Right renal cortex interstitium (tissue), 3 donors: ENCODE measurements around the gene PRDM11. TPM values are rescaled to one million over a fixed set of nuclear protein-coding genes. Genes with fewer than 3 reads are reported as not detected.
"Not testable (repeated sequence)": the region's sequence is repeated elsewhere in the genome, so short reads cannot be mapped to it uniquely, and the experiment has no call there.

Source experiments
- DNase-seq, 3 donors: peaks; one replicate each; pipeline ENCODE4 v3.0.0-alpha.2; 2013; ENCODE audit warnings: low read depth in 3 of 3, low spot score in 2 of 3
- polyA plus RNA-seq, 3 donors: library from polyadenylated mRNA; unstranded; fragments of 120-200 nt; gene quantifications; one replicate each; pipeline ENCODE4 v1.2.1, GENCODE V29; 2013; ENCODE audit not compliant: insufficient read length in 3 of 3

The PRDM11 gene
- polyA plus RNA-seq, 3 donors, result 18.2 to 19.8 (median 18.5) TPM

DNA sequence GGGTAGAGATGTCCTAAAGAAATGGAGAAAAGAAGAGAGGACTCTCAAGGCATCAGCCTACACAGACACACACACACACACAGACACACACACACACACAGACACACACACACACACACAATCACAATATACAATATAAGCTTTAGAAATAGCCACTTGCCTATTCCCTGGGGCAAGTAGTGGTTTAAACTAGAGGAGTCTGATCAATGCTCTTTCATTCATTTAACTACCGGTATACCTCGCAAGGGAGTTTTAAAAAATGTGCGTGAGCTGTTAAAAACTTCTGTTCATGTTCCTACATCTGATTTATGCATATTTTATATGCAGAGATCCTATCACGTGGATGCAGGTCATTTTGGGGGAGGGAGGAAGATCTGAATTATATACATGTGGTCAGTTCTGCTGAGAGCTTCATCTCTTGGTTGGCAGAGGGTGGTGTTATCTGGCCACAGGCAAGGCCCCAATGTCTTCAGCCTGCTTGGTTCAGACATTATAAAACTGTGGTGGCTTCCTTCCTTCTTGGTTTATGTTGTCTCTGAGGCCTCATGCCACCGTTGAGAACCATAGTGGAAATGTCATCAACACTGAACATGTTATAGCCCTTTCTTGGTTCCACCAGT is 83.1 kb downstream of the PRDM11 start:
- DNase-seq, result no peak

DNA sequence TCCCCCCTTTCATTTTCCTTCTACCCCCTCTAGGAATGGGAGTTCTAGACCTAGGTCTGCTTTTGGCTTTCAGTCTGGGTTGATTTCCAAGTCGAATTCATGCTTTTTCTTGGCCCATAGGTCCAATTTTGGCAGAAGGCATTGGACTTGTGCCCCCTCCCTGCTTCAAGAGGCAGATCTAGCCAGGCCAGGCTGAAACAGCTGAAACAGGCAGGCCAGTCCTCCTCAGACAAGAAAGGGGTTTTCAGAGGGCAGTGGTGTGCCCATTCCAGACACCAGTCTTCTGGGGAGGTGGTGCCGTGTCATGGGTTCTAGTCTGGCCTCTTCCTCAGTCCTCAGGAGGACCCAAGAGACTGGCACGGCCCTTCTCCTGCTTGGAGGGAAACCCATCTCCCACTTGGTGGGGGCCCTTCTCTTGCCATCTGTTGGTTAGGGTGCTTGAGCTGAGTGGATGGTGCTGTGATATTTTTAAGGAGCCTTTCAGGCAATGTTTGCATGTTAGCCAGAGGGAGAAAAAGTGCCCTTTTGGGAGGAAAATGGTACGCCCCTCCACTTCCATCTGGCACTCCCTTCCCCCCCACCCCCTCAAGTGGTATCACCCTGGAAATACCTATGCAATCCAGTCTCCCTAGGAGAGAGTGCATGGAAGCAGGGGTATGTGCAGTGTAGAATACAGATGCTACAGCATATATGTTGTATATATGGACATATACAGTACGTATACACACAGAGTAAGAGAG is 86.1 kb downstream of the PRDM11 start:
- no peak for DNase-seq

DNA sequence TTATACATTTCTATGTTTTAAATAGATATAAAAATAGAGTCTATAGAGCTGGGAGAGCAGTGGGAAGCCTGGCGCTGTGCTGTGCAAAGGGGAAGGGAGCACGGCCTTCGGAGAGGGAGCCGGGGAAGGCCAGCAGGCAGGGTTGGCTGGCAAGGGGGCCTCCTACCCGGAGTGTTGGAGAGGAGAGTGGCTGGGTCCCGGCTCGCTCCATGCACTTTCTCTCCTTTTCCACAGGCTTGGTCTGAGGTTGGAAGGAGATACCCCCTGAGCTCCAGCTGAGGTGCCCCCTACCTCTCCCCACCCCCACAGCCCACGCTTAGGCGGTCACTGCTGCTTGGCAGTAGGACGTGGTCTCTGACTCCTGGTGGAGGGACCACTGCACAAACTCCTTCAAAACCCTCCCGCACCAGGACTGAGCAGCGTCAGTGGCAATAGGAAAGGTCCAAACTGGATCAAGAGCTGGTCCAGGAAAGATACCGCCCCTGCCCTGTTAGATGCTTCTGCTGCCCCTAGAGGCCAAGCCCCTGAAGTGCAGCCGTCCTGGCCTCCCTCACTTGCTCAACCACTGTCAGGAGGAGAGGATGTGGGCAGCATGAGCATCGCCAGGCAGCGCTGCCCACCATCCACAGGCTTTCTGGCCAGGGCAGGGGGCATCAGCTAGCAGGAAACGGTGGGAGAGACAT is 86.8 kb downstream of the PRDM11 start:
- peak in 1 of 3 donors; percentile 13 for DNase-seq

DNA sequence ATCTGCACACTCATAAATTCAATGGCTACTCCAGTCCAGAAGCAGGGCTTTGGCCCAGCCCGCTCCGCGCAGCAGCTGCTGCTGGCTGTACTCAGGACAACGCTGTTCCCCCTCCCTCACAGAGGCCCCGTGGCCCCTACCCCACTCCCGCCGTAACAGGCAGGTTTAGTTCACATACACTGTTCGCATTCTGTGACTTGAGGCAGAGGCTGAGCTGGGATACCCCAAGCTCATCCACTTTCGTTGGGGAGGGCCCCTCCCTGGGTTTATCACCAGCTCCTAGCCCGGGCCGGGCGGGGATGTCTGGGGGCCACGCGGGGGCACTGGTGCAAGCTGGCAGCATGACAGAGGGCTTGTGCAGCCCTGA is 87.3 kb downstream of the PRDM11 start:
- DNase-seq, result no peak

DNA sequence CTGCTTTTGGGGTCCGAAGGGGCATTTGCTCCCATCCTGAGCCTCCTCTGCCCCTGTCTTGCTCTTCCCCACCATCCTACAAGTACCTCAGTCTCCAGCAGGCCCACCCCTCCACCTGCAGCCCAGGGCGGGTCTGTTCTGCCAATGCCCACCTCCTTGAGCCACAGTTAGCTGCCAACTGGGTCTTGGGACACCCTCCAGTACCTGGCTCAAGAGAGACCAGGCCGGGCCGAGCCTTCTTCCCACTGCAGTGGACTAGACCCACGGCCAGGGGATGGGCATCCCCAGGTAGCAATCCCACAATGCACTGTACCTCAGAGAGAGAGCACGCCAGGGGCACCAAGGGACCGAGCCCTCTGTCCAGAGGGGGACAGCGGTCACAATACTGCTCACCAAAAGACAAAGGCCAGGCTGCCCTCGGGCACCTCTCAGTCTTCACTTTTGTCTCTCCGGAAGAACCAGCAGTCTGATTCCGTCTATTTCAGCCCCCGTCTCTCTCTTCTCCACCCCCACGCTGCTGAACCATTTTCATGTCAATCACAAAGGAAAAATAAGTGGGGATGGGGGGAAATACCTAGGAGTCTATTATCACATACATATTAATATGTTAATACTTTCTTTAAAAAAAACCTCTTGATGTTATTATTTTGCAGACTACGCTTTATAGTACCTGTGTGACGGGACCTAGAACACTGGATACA is 88.0 kb downstream of the PRDM11 start:
- no peak for DNase-seq

DNA sequence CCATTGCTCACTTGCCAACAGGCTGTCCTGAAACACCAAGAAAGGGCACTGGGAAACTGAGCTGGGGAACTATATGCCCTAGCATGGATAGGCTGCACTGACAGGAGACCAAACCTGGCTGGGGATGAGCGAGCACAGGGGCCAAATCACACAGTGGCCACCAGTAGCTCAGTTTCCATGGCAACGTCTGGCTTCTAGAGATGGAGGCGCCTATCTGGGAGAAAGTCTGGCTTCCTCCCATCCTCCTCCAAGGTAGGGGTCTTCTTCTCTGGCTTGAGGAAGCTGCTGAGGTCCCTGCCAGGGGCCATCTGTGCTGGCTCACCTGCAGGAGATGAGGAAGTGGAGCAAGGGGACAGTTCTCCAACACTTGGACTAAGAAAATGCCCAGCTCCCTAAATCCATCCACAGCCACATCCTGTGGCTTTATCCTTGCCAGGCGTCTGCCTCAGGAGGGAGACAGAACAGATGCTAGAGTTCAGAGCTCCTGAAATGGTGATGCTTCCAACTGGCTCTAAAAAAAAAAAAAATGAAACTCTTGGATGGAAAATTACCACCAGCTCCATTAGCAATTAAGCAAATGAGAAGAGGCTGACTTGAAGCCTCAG is 91.4 kb downstream of the PRDM11 start:
- DNase-seq, result no peak

DNA sequence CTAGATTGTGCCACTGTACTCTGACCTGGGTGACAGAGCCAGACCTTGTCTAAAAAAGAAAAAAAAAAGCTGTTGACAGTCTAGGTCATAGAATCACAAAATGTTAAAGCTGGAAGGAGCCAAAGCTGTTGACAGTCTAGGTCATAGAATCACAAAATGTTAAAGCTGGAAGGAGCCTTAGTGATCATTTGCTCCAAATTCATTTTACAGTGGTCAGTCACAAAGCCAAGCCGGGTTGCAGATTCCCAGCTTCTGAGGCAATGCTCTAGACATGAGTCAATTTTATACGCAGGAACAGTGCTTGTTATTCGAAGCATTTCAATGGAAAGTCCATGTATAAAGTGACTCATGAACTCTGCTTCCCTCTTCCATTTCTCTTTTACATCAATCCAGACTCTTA is 92.3 kb downstream of the PRDM11 start:
- no peak for DNase-seq

DNA sequence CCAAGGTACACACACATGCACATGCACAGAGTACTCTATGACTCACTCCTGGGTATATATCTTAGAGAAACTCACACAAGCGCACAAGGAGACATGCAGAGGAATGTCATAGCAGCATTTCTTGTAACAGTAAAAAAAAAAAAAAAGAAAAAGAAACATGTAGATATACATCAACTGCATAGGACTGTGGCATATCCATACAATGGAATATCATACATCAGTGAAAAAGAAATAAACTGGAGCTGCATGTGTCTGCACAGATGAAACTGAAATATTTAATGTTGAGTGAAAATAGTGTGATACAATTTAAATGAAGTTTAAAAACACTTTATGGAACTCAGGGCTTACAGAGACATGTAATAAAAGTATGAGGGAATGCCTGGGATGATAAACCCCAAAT is 93.3 kb downstream of the PRDM11 start:
- DNase-seq, result no peak

DNA sequence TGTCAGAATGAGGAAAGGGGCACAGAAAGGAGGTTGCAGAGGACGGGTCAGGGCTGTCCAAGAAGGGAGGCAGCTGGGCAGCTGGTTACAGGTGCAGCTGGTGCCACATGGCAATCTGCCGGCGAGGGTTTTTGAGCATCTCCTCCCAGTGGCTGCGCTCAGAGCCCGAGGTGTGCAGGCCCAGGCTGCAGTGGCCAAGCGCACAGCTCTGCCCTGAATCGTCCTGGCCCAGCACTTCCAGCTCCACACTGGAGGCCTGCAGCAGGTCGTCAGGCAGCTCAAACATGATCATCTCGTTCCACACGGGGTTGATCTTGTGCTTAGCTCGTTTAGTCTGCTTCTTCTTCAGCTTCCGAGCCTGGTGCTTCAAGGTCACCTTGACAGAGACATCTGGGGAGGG is 97.5 kb downstream of the PRDM11 start:
- DNase-seq, result no peak

DNA sequence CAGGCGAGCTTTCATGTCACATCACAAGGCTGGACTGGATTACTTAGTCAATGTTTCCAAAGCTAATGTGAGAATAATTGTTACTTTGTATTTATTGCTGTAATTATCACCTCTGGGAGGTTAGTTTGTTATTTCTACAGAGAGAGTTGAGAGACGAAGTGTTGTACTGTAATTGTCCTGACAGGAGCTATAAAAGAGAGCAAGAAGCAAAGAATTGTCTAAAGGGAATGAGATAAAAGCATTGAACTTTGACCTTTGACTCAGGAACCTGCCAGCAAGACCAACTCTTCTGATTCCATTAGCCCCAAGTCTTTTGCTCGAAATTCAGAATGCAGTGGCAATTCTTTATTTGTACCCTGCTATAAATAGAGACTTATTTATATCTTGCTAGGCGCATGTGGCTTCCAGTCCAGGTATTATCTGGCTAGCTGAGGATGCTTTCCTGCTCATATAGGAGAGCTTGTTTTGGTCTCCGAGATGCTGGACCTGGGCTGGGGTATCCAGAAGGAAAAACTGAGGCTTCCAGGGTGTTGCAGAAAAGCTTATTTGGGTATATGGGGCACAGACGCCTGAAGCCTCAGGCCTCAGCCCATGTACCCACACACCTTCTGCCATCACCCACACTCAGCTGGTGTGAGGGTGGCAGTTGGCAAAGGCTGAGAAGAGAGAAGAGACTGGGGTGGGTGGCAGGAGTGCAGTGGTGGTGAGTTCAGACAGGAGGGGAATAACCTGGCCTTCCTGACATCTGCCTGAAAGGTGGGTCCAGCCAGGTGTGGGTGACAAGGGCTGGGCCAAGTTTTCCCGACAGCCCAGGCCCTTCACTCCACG is 99.0 kb downstream of the PRDM11 start:
- no peak for DNase-seq

DNA sequence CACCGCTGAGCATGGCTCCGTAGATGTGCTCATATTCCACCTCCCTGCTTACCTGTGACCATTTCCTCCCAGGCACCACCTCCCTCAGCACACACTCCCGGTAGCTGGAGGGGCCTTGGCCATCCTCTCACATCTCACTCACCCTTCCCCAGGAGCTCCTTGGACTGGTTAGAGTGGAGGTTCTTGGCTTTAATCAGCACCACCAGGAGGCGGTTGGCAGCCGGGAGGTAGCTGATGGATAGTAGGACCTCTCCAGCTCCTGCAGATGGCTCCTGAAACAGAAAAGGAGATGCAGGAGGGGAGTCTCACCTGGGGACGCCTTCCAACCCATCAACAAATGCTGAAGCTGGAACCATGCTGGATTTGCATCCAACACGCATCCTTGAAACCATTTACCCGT is 99.8 kb downstream of the PRDM11 start:
- no peak for DNase-seq

DNA sequence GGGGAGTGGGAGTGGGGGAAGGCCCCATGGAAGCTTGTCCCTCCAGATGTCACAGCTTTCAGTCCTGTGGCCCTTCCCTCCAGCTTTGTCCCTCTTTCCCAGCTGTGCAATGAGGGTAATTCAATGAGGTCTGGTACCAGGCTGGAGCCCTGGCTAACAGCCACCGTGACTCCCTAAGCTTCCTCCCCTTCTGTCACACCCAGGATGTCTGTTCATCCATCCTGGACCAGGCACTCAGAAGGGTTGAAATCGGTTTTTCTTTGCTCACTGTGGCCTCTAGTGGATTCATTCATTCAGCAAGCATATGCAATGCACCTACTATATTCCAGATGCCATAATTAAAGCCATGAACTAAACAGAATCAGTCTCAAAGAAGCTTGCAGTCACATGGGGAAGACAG is 101.0 kb downstream of the PRDM11 start:
- DNase-seq, result no peak

DNA sequence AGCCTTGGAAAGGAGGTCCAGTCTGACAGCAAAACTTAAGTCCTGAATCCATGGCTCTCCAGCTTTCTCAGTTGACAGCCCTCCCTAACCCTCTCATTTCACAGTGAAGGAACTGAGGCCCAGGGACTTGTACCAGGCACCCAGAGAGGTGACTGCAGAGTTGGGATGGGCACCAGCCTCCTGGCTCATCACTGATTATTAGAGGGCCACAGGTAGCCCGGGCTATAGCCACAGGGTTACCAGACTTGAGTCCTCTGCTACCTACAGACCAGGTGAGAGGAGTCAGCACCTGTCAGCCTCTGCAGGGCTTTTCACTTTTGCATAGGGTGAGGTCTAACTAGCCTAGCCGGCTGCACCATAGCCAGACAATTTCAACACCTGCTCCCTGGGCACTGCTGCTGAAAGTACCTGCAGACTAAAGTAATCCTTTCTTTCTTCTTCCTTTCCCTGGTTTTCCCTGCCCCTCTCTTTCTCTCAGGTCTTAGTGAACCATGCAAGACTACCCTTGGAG is 102.1 kb downstream of the PRDM11 start:
- DNase-seq, result no peak

DNA sequence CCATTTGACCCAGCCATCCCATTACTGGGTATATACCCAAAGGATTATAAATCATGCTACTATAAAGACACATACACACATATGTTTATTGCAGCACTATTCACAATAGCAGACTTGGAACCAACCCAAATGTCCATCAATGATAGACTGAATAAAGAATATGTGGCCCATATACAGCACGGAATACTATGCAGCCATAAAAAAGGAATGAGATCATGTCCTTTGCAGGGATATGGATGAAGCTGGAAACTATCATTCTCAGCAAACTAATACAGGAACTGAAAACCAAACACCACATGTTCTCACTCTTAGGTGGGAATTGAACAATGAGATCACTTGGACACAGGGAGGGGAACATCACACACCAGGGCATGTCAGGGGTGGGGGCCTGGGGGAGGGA is 102.9 kb downstream of the PRDM11 start:
- DNase-seq, result not testable (repeated sequence)

DNA sequence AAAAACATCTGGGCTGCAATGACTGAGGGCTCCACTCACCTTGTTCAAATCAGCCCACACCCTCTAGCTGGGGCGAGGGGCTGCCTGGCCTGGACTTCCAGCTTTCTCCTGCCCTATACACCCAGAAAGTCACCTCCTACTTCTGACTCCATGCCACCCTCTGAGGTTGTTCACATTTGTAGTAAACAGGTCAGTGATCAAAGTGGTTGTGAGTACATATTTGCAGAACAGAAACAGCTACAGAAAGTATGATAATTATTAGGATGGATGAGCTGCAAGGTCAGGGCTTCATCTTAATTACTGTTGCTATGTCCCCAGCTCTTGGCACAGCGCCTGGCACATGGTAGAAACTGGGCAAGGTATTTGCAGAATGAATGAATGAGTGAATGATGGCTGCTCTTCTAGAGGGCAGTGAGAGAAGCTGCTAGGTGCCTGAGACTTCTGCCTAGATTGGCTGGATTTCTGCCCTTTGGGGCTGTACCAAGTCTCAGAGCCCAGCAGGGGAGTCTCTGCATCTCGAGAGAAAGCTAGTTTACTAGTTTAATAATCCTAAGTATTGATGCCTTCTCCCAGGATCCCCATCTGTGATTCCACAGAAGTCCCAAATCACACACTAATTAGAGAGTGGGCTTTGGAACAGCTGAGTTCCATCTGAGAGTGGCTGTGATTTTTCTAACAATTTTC is 103.7 kb downstream of the PRDM11 start:
- peak in 2 of 3 donors; percentile 10 to 27 for DNase-seq

DNA sequence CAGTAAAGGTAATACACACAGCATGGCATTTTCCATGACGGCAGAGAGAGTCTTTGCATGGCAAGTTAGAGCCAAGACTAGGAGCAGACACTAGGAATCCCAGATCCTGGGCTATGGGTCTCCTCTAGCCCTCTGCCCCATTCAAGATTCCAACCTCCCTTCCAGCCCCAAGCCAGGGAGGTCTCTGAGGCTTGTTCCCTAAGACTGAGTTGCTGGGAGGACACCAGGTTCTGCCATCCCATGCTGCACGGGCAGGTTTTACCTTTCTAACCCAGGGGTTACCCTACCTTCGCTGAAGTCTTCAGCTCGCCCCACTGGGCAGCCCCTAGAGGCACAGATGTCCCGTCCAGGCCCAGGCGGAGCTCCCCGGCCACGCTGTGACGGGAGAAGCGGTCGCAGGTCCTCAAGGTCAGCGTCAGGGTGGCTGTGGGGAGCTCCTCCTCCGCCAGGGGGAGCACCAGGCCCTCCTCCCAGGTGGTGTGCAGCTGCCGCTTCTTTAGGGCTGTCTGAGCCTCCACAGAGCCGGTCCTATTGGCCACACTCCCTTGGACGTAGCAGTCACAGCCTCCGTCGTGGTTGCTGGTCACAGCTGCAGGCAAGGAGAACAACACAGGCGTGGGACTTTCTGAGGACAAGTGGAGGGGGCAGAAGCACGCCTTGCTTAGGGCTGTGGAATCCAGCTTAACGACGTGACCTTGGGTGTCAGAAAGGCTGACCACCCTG is 105.9 kb downstream of the PRDM11 start:
- DNase-seq, result peak in 1 of 3 donors; percentile 7

DNA sequence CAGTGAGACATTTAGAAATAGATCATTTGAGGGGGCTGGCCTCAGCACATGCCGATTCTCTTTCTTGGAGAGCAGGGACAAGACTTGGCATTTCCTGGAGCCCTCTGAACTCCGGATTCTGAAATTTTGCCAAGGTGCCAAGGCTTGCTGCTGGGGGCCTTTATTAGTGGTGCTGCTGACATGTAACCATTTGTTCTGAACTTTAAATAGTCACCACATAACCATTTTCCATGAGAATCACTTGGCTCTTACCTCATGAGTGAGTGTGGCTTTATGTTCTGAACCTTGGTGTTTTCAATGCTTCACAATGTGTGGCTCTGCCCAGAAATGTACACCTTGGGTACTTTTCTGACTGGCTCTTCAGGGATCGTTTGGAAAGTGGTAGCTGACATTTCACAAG is 106.4 kb downstream of the PRDM11 start:
- no peak for DNase-seq

DNA sequence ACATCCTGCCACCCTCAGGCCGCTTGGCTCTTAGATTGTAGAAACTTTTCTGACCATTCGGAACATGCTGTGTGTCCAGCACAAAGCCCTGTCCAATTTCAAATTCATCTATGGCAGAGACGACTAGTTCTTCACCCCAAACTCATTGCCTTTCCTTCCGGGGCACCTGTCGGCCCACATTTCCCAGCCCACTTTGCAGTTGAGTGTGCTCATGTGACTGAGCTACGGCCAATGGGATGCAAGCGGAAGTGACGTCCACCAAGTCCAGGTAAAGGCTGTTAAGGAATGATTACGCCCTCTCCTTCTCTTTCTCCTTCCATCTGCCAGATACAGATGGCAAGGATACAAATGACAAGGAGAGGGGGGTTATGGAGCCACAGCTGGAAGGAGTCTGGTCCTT is 107.2 kb downstream of the PRDM11 start:
- no peak for DNase-seq

DNA sequence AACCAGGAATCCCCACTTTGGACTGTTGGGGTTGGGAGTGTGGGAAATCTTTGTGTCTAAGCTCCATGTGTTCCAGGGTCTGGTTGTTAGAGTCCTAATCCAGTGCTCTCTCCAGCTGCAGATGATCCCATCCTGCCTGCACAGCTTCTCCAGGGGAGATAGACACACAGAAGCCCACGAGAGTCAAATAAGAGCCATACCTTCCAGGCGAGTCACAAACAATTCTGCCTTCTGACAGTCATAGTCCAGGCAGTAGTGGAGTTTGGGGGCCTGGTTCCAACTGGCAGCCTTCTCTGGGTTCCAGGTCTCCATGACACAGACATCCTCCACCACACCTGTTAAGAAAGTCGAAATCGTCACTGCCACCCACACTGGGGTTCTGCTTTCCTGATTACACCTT is 107.6 kb downstream of the PRDM11 start:
- DNase-seq, result no peak
